B cell (primary cell): ENCODE data around the gene FGD4. TPM values are rescaled to one million over a fixed set of nuclear protein-coding genes. Genes with fewer than 3 reads are reported as not detected.

Source experiments
- ATAC-seq: fragments of 200-7000 bp; cut with Tn5 transposase; one replicate; pipeline ENCODE4 v1.10.0; 2021; ENCODE audit warnings: low read depth, mild to moderate bottlenecking, moderate number of reproducible peaks, moderate library complexity
- CTCF ChIA-PET: fragments of 350-600 bp; sonication (Branson Sonifier 250); formaldehyde crosslinking; loops from one replicate; lab custom pipeline; 2021; ENCODE audit warnings: antibody characterized with exemption, inconsistent platforms; lab: Charles Lee
- POLR2A ChIA-PET: fragments of 350-600 bp; sonication (Branson Sonifier 250); formaldehyde crosslinking; loops from one replicate; lab custom pipeline; 2021; ENCODE audit warnings: antibody characterized with exemption; lab: Charles Lee
- DNase-seq: peaks from one replicate; pipeline ENCODE4 v3.0.0; 2013
- H2AFZ ChIP-seq: 2 replicates; pipeline ENCODE4 v1.6.1; 2012; ENCODE audit warnings: mild to moderate bottlenecking, low read depth, low read length; ENCODE audit not compliant: insufficient read depth, poor library complexity, severe bottlenecking
- H3K27ac ChIP-seq, 2 donors: 1 replicate in 1 of 2; 2 replicates in 1 of 2; pipeline ENCODE4 v1.5.1; 2012 to 2013; ENCODE audit warnings: low read length in 2 of 2, mild to moderate bottlenecking in 2 of 2, moderate library complexity in 1 of 2
- H3K27me3 ChIP-seq, 4 experiments: fragments of 200-600 bp in 1 of 4; sonication (generic) in 1 of 4; replicated peaks in 1 of 4; 1 replicate in 2 of 4; 2 replicates in 2 of 4; pipeline versions ENCODE4 v1.6.1 to v1.7.0; 2013 to 2016; ENCODE audit warnings: low read length in 3 of 4, mild to moderate bottlenecking in 2 of 4, mixed read lengths in 1 of 4, moderate library complexity in 1 of 4; ENCODE audit not compliant: insufficient read depth in 4 of 4, control insufficient read depth in 3 of 4; ENCODE audit errors: control extremely low read depth in 1 of 4
- H3K36me3 ChIP-seq, 2 experiments: replicated peaks in 1 of 2; 1 replicate in 1 of 2; 2 replicates in 1 of 2; pipeline versions ENCODE4 v1.6.1 to v1.7.1; 2013; ENCODE audit warnings: low read length in 1 of 2; ENCODE audit not compliant: insufficient read depth in 2 of 2, control insufficient read depth in 1 of 2; ENCODE audit errors: control extremely low read depth in 1 of 2, extremely low read depth in 1 of 2
- H3K4me1 ChIP-seq, 2 donors: fragments of 200-600 bp in 1 of 2; sonication (generic) in 1 of 2; 1 replicate in 1 of 2; 2 replicates in 1 of 2; pipeline versions ENCODE4 v1.5.1 to v1.6.1; 2013 to 2017; ENCODE audit warnings: low read length in 2 of 2; ENCODE audit not compliant: control insufficient read depth in 2 of 2, insufficient read depth in 2 of 2
- H3K4me2 ChIP-seq: replicated peaks from 2 replicates; pipeline ENCODE3; 2012; ENCODE audit warnings: mild to moderate bottlenecking, low read depth, low read length; ENCODE audit not compliant: poor library complexity, severe bottlenecking
- H3K4me3 ChIP-seq, 5 experiments: fragments of 200-600 bp in 1 of 5; sonication (generic) in 1 of 5; 1 replicate in 3 of 5; 2 replicates in 2 of 5; pipeline versions ENCODE4 v1.5.1 to v1.7.0; 2011 to 2016; ENCODE audit warnings: low read length in 4 of 5, mild to moderate bottlenecking in 4 of 5, low read depth in 2 of 5, control low read depth in 1 of 5, moderate library complexity in 1 of 5; ENCODE audit not compliant: insufficient read depth in 1 of 5; ENCODE audit errors: control extremely low read depth in 1 of 5, extremely low read depth in 1 of 5
- H3K79me2 ChIP-seq: fragments of 200-600 bp; sonication (generic); one replicate; pipeline ENCODE4 v1.6.0; 2016; ENCODE audit warnings: low read length; ENCODE audit not compliant: control insufficient read depth, insufficient read depth
- H3K9ac ChIP-seq: fragments of 200-600 bp; sonication (generic); 2 replicates; pipeline ENCODE4 v1.6.1; 2017; ENCODE audit warnings: mild to moderate bottlenecking, low read length, moderate library complexity
- H3K9me3 ChIP-seq, 3 donors: one replicate each; pipeline versions ENCODE4 v1.6.1 to v1.7.1; 2013; ENCODE audit warnings: low read length in 2 of 3; ENCODE audit not compliant: control insufficient read depth in 2 of 3, insufficient read depth in 1 of 3; ENCODE audit errors: control extremely low read depth in 1 of 3
- H4K20me1 ChIP-seq: 2 replicates; pipeline ENCODE4 v1.6.0; 2012; ENCODE audit warnings: mild to moderate bottlenecking, low read length; ENCODE audit not compliant: insufficient read depth, control insufficient read depth, poor library complexity, severe bottlenecking
- H3K27ac Mint-ChIP-seq: one replicate; pipeline ENCODE4 v1.8.0; 2021; ENCODE audit warnings: mixed read lengths
- H3K27me3 Mint-ChIP-seq: one replicate; pipeline ENCODE4 v1.8.0; 2021; ENCODE audit warnings: mixed read lengths
- H3K4me1 Mint-ChIP-seq: one replicate; pipeline ENCODE4 v1.8.0; 2021; ENCODE audit warnings: mixed read lengths
- H3K4me3 Mint-ChIP-seq: one replicate; pipeline ENCODE4 v1.8.0; 2021; ENCODE audit warnings: mixed read lengths
- H3K9me3 Mint-ChIP-seq: one replicate; pipeline ENCODE4 v1.8.0; 2022; ENCODE audit warnings: mixed read lengths; ENCODE audit not compliant: insufficient read depth
- CTCF ChIP-seq: fragments of 200-600 bp; IDR thresholded peaks from one replicate; pipeline ENCODE4 v1.8.0; 2022; ENCODE audit warnings: antibody characterized with exemption, mild to moderate bottlenecking
- EZH2 ChIP-seq: IDR thresholded peaks from 2 replicates; pipeline ENCODE4 v1.6.1; 2012; ENCODE audit warnings: borderline replicate concordance, low read depth, mild to moderate bottlenecking, moderate library complexity, low read length; ENCODE audit not compliant: insufficient read depth, poor library complexity, severe bottlenecking
- WGBS: methylation state at CpG from one replicate; pipeline ENCODE4 v1.1.5; 2013; ENCODE audit warnings: missing lambda C conversion rate; ENCODE audit not compliant: insufficient coverage; 5-methylcytosine and 5-hydroxymethylcytosine counted together
- intact Hi-C: fragments of 100-400 bp; cut with micrococcal nuclease; formaldehyde crosslinking; loops from one replicate; pipeline ENCODE4 v1.10.0; 2022
- polyA plus RNA-seq: library from polyadenylated mRNA; depleted of rRNA; stranded (reverse); fragments of >200 nt; gene quantifications from 2 replicates; pipeline ENCODE4 v1.2.3, GENCODE V29; 2012
- total RNA-seq, 2 donors: library from RNA; stranded (reverse); fragments of 120-200 nt in 1 of 2; gene quantifications; 1 replicate in 1 of 2; 2 replicates in 1 of 2; pipeline versions ENCODE4 v1.2.3 to v1.2.4, GENCODE V29; 2013 to 2022

FGD4 gene
- total and polyA plus RNA-seq, 2 donors (not counting 1 experiment from before 2014, with no cell fraction given) = 2.1 to 2.8 TPM

GRCh38 chr12:32496946-32497345, 97.6 kb downstream of the FGD4 start:
- TF ChIP-seq EZH2 (no peak), CTCF (no peak)
- POLR2A ChIA-PET = no interaction called here
- H3K4me1 Mint-ChIP-seq = peaks cover 6% of the 10 kb centered on the region
- Histone ChIP-seq H3K27me3 (no peaks in the 10 kb centered on the region), H3K79me2 (no peaks in the 10 kb centered on the region), H3K4me2 (no peak overlapping the region), H3K36me3 (no peaks in the 10 kb centered on the region), H4K20me1 (no peaks in the 10 kb centered on the region), H3K27ac (no peak overlapping the region), H3K4me3 (no peak overlapping the region), H2AFZ (no peak overlapping the region), H3K9me3 (no peaks in the 10 kb centered on the region), H3K9ac (no peak overlapping the region), H3K4me1 (peaks cover 11 to 30% of the 10 kb centered on the region in 2 donors)
- no peak overlapping the region for H3K4me3 Mint-ChIP-seq
- ATAC-seq (no peak), DNase-seq (no peak)
- CTCF ChIA-PET = no interaction called here
- H3K27me3 Mint-ChIP-seq = no peaks in the 10 kb centered on the region
- no peaks in the 10 kb centered on the region for H3K9me3 Mint-ChIP-seq
- H3K27ac Mint-ChIP-seq = no peak overlapping the region
- intact Hi-C loops = no loop called here

DNA sequence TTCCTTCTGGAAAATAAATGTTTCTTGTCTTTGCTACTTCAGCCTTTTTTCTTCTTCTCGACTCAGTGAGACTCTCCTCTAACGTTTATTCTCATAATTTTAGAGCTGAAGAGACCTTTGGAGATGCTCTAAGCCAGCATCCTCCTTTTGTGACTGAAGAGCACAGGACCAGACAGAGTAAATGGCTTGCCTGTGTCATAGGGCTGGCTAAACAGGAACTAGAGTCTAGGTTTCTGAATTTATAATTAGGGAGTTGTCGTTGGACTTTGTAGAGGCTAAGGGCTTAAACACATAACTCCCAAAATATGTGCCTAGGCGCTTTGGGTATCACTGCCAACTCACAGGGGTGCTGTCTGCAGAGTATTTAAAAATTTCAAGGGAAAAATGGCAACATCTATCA, 98.5 kb downstream of the FGD4 start:
- peaks cover 11 to 30% of the 10 kb centered on the region in 2 donors for H3K4me1 ChIP-seq
- DNase-seq (no peak), ATAC-seq (no peak)
- CTCF ChIA-PET = no interaction called here
- POLR2A ChIA-PET = no interaction called here
- H3K9ac ChIP-seq = no peak overlapping the region
- H3K4me3 ChIP-seq = no peak overlapping the region
- Mint-ChIP-seq H3K4me3 (no peak overlapping the region), H3K27me3 (no peaks in the 10 kb centered on the region), H3K4me1 (peaks cover 6% of the 10 kb centered on the region), H3K9me3 (no peaks in the 10 kb centered on the region), H3K27ac (no peak overlapping the region)
- H4K20me1 ChIP-seq = no peaks in the 10 kb centered on the region
- H3K27me3 ChIP-seq = no peaks in the 10 kb centered on the region
- peak overlapping the region; percentile 0 for H3K4me2 ChIP-seq
- H3K36me3 ChIP-seq = no peaks in the 10 kb centered on the region
- H3K79me2 ChIP-seq = no peaks in the 10 kb centered on the region
- intact Hi-C loops = no loop called here
- no peak for TF ChIP-seq CTCF
- peak overlapping the region; percentile 30 for H2AFZ ChIP-seq
- no peaks in the 10 kb centered on the region for H3K9me3 ChIP-seq
- WGBS = no CpG with 5 or more reads among the region's 4 CpGs
- H3K27ac ChIP-seq = no peak overlapping the region
